Right lobe of liver (tissue), 6 donors: Measurements from ENCODE around the gene BEND6. TPM values are rescaled to one million over a fixed set of nuclear protein-coding genes. Genes with fewer than 3 reads are reported as not detected.

ENCODE experiments used
- ATAC-seq, 4 donors: fragments of 200-7000 bp; cut with Tn5 transposase; one replicate each; pipeline ENCODE4 v1.9.1; 2020; ENCODE audit warnings: mild to moderate bottlenecking in 4 of 4, moderate library complexity in 4 of 4
- DNase-seq, 3 donors: peaks; one replicate each; pipeline ENCODE4 v3.0.0-alpha.2; 2020
- H3K27ac ChIP-seq, 3 donors: fragments of 200-600 bp; one replicate each; pipeline ENCODE4 v1.8.0; 2022
- H3K27me3 ChIP-seq, 2 donors: fragments of 200-600 bp; one replicate each; pipeline ENCODE4 v1.8.0; 2022
- H3K36me3 ChIP-seq, 4 donors: fragments of 200-600 bp; sonication (generic) in 1 of 4; one replicate each; pipeline versions ENCODE4 v1.5.1 to v1.8.0; 2017 to 2022; ENCODE audit warnings: control low read depth in 1 of 4
- H3K4me1 ChIP-seq, 4 donors: fragments of 200-600 bp; sonication (generic) in 1 of 4; one replicate each; pipeline versions ENCODE4 v1.5.1 to v1.8.0; 2017 to 2022; ENCODE audit warnings: control low read depth in 1 of 4
- H3K4me3 ChIP-seq, 3 donors: fragments of 200-600 bp; one replicate each; pipeline ENCODE4 v1.8.0; 2022
- H3K9me3 ChIP-seq, 4 donors: fragments of 200-600 bp; sonication (generic) in 1 of 4; one replicate each; pipeline versions ENCODE4 v1.5.1 to v1.8.0; 2017 to 2022; ENCODE audit warnings: control low read depth in 1 of 4
- POLR2A ChIP-seq: fragments of 450-650 bp; IDR thresholded peaks from one replicate; pipeline ENCODE4 v1.6.1; 2017; ENCODE audit warnings: antibody characterized with exemption, mild to moderate bottlenecking
- WGBS: methylation state at CpG from one replicate; pipeline ENCODE4 v1.1.6; 2018; ENCODE audit warnings: low coverage, low lambda C conversion rate; ENCODE audit not compliant: insufficient coverage; ENCODE audit errors: missing lambda C conversion rate; 5-methylcytosine and 5-hydroxymethylcytosine counted together
- intact Hi-C, 2 donors: fragments of 100-400 bp; cut with DNase I; formaldehyde crosslinking; loops; one replicate each; pipeline versions ENCODE4 v1.11.2 to v1.14.1; 2022
- total RNA-seq, 6 experiments: library from RNA; depleted of rRNA in 2 of 6; stranded (reverse); fragments of >200 nt in 2 of 6; fragmentation: NEBNext Ultra II Directional in 3 of 6; extraction: Animal tissue kit (Norgen Biotek cat#: 25700) in 3 of 6; gene quantifications; one replicate each; pipeline versions ENCODE4 v1.1.0 to v1.2.4, GENCODE V29; 2016 to 2023
- TF ChIP-seq, protein P1 (sequence below), 4 donors: fragments of 200-600 bp in 3 of 4; fragments of 450-650 bp in 1 of 4; IDR thresholded peaks; one replicate each; pipeline versions ENCODE4 v1.5.1 to v1.8.0; 2016 to 2022; ENCODE audit warnings: antibody characterized with exemption in 4 of 4, mild to moderate bottlenecking in 2 of 4
- donor health status: DM: no; HTN: yes; CAD: no.
- donor health status: DM: no; HTN: no; CAD: no.
- donor health status: DM: no; HTN: no; CAD: no.
- donor health status: DM: no; HTN: yes; CAD: no.
- donor health status: DM: no; HTN: yes; CAD: no.

The BEND6 gene
- total RNA-seq, 6 experiments from 2014 or later = not detected

DNA sequence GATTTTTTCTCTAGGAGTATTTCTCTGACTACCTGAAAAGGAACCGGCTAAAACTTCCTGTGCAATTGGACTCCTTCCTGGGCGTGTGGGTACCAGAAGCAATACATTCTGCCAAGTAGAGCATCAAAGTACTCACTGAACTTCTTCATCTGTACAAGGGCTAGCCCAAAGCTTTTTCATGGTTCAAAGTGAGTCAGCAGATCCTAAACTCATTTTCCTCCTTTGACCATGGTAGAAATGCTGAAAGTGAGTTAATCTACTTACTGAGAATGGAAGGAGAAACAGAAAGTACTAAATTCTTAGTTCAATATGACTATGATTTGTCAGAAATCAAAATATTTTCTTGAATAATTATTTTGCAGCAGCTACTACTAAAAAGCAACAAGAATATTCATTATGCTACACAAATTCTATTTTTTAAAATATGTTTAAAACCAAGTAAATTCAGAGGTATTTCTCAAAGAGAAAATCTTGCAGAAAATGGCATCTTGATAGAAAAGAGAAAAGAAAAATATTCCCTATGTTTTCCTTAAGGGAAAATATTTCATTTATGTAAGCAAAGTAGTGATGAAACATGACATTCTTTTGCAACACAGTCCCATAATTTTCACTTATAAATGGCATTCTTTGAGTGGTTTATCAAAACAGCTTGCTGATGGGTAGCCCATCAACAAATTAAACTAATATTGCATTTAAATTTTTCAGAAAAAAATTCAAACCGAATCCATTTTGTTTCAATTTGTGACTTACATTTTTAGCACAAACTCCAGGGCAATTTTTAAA, 3.7 kb upstream of the BEND6 start:
- whole genome bisulfite sequencing = 47% methylated on average over 3 of the region's 3 CpGs
- H3K27ac ChIP-seq = no peak overlapping the region
- intact Hi-C loops = no loop called here
- no peaks in the 10 kb centered on the region for H3K36me3 ChIP-seq
- H3K27me3 ChIP-seq = peaks cover 0 to 17% of the 10 kb centered on the region in 2 donors
- ATAC-seq = no peak
- H3K4me3 ChIP-seq = no peak overlapping the region
- peaks cover 0 to 9% (median 0%) of the 10 kb centered on the region in 4 donors for H3K4me1 ChIP-seq
- DNase-seq = no peak
- H3K9me3 ChIP-seq = no peaks in the 10 kb centered on the region
- no peak for TF ChIP-seq POLR2A
- TF ChIP-seq, protein P1, sequence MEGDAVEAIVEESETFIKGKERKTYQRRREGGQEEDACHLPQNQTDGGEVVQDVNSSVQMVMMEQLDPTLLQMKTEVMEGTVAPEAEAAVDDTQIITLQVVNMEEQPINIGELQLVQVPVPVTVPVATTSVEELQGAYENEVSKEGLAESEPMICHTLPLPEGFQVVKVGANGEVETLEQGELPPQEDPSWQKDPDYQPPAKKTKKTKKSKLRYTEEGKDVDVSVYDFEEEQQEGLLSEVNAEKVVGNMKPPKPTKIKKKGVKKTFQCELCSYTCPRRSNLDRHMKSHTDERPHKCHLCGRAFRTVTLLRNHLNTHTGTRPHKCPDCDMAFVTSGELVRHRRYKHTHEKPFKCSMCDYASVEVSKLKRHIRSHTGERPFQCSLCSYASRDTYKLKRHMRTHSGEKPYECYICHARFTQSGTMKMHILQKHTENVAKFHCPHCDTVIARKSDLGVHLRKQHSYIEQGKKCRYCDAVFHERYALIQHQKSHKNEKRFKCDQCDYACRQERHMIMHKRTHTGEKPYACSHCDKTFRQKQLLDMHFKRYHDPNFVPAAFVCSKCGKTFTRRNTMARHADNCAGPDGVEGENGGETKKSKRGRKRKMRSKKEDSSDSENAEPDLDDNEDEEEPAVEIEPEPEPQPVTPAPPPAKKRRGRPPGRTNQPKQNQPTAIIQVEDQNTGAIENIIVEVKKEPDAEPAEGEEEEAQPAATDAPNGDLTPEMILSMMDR (IDR thresholded peaks at IDR 0.05) = no peak

DNA sequence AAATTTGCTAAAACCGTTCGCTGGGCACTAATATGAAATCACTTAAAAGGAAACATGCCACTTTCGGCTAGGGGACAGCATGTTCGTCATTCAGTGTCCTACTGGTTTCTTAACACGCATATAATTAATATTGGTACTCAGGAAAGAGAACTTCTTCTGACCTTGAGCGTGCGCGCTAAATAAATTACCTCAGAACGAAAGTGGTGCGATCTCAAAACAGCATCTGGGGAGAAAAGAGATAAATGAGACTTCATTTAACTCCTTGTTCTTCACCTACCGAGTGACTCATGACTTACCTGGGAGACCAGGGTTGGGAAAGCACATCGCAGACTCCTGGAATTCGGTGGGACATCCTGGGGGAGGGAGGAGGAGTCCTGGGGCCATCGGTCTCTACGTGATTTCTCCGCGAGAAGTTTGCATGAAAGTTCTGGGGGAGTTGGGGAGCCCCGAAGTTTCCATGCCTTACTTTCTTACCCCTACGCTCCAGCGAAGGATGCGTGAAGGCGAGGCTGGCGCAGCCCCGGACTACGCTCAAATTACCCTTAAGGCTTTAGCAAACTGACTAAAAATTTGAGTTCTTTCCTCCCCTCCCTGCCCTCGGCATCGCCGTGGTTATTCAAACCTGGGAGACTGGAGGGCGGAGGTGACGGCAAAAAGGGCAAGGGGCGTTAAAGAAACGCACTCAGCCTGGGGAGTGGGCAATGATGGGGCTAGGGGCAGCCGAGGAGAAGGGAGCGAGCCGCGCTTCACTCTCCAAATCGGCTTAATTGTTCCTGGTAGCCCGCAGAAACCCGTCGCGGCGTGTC, 1.1 kb upstream of the BEND6 start:
- DNase-seq (no peak), ATAC-seq (no peak)
- Histone ChIP-seq H3K9me3 (no peaks in the 10 kb centered on the region), H3K4me1 (peaks cover 0 to 9% (median 0%) of the 10 kb centered on the region in 4 donors), H3K36me3 (no peaks in the 10 kb centered on the region), H3K27ac (no peak overlapping the region), H3K4me3 (peak overlapping the region; percentile 20 to 57 (median 31)), H3K27me3 (peaks cover 0 to 17% of the 10 kb centered on the region in 2 donors)
- intact Hi-C loops = no loop called here
- WGBS = 3% methylated on average over 26 of the region's 42 CpGs
- no peak for TF ChIP-seq POLR2A
- TF ChIP-seq, protein P1 (IDR thresholded peaks at IDR 0.05) = no peak

DNA sequence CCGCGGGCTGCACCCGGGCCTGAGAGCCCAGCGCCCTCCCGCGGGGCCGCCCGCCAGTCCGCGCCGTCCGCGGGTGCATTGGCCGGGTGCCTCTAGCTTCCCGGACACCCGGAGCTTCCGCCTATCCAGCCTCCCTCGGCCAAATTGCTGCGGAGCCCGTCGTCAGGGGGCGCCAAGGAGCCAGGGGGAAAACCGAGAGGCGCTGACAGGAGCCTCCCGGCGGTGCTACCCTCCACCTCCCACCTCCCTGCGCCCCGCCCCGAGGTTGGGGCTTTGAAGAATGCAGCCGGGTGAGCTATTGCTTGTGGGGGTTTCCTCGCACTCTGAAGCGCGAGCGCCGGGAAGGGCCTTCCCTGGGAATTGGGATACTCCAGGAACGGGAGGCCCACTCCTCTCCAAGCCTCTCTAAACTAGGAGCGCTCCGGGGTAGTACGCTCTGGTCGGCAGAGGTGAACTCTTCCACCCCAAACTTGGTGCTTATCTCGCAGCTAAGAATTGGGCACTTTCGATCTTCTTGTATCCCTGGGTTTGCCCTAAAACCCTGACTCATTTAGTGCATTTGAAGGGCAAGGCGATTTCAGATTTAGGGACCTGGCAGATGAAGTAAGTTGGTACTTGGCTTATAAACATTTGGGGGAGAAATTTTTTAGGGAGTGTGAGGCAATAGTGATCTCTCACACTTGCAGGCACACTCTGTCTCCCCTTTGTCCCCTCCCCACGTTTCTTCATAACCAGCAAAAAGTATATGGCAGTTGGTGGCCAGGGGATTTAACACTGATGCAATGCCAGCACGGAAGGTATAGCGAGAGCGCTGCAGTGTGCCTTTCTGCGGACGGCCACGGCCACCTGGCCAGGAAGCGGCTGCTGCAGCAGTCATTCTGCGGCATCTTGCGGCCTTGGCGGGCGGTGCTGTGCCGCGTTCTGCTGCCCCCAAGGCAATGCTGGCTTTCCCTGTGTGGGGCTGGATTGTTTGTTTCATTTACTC, 556 bp downstream of the BEND6 start:
- DNase-seq (peak; percentile 68 to 85 (median 82)), ATAC-seq (peak; percentile 90 to 96 (median 92))
- 2% methylated on average over 16 of the region's 57 CpGs for WGBS
- H3K4me3 ChIP-seq = peak overlapping the region; percentile 31 to 57 (median 32)
- peaks cover 0 to 9% (median 0%) of the 10 kb centered on the region in 4 donors for H3K4me1 ChIP-seq
- TF ChIP-seq, protein P1 (IDR thresholded peaks at IDR 0.05) = peak; percentile 39 to 69 (median 62)
- no peak for TF ChIP-seq POLR2A
- H3K27me3 ChIP-seq = peaks cover 0 to 17% of the 10 kb centered on the region in 2 donors
- H3K36me3 ChIP-seq = no peaks in the 10 kb centered on the region
- intact Hi-C loops = no loop called here
- no peak overlapping the region for H3K27ac ChIP-seq
- no peaks in the 10 kb centered on the region for H3K9me3 ChIP-seq

DNA sequence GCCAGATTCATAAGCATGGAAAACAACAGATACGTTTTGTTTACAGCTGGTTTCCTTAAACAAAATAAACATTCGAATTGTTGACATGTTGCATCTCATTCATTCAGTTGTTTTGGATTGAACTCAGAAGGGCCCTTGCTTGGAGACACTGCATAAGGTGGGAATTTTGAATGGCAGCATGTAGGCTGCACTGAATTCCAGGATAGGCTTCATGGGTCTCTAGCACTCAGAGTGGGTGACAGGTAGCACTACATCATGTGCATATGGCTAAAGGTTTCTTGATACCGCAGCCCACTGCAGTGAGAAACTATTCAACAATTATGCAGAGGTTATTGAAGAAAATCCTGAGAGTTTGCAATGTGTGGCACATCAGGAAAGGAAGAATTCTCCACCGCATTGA, 1.6 kb downstream of the BEND6 start:
- Histone ChIP-seq H3K27ac (no peak overlapping the region), H3K4me3 (no peak overlapping the region), H3K9me3 (no peaks in the 10 kb centered on the region), H3K27me3 (peaks cover 0 to 17% of the 10 kb centered on the region in 2 donors), H3K36me3 (no peaks in the 10 kb centered on the region), H3K4me1 (peaks cover 0 to 9% (median 0%) of the 10 kb centered on the region in 4 donors)
- intact Hi-C loops = no loop called here
- ATAC-seq (no peak), DNase-seq (no peak)
- WGBS = 43% methylated on average over 3 of the region's 4 CpGs
- TF ChIP-seq, protein P1 (IDR thresholded peaks at IDR 0.05) = no peak
- TF ChIP-seq POLR2A = no peak
